HepG2 (cell line): ENCODE measurements around the gene SEC62. TPM values are rescaled to one million over a fixed set of nuclear protein-coding genes. Genes with fewer than 3 reads are reported as not detected.

Experiments
- ATAC-seq: fragments of 200-7000 bp; cut with Tn5 transposase; 3 replicates; pipeline ENCODE4 v1.9.1; 2020; ENCODE audit warnings: mild to moderate bottlenecking, moderate library complexity
- BruUV-seq: library from RNA; stranded (reverse); fragments of 400-500 nt; replicated peaks from 2 replicates; lab custom pipeline; 2021; lab: Mats Ljungman, UMichigan
- CTCF ChIA-PET: fragments of 300-600 bp; formaldehyde crosslinking; extraction: SDS; loops from one replicate; lab custom pipeline; 2021; ENCODE audit warnings: low total read pairs, inconsistent platforms, low intra/inter-chr PET ratio; lab: Yijun Ruan, JAX
- POLR2A ChIA-PET: fragments of 350-600 bp; sonication (Branson Sonifier 250); formaldehyde crosslinking; loops from one replicate; lab custom pipeline; 2020; ENCODE audit warnings: antibody characterized with exemption, inconsistent platforms; lab: Yijun Ruan, JAX
- DNase-seq: peaks from one replicate; pipeline ENCODE4 v3.0.0-alpha.2; 2015; ENCODE audit warnings: low spot score
- FAIRE-seq: peaks from 3 replicates; lab custom pipeline; 2011; peaks lifted over from hg19 to GRCh38; lab: Jason Lieb, UNC
- H2AFZ ChIP-seq: one replicate; pipeline ENCODE4 v1.6.1; 2011; ENCODE audit warnings: low read length, inconsistent platforms
- H3K27ac ChIP-seq: fragments of 300-600 bp; 3 replicates; pipeline ENCODE4 v1.8.0; 2011; ENCODE audit warnings: mixed run types, mild to moderate bottlenecking, mixed read lengths, low read length, inconsistent platforms; ENCODE audit not compliant: insufficient read depth; ENCODE audit errors: extremely low read length
- H3K27me3 ChIP-seq, 2 experiments: fragments of 200-600 bp in 1 of 2; 2 replicates in 1 of 2; 3 replicates in 1 of 2; pipeline versions ENCODE4 v1.6.0 to v1.8.0; 2011; ENCODE audit warnings: low read length in 2 of 2, mild to moderate bottlenecking in 2 of 2, moderate library complexity in 2 of 2, inconsistent platforms in 1 of 2; ENCODE audit not compliant: insufficient read depth in 2 of 2, control insufficient read depth in 1 of 2
- H3K36me3 ChIP-seq, 2 experiments: fragments of 200-600 bp in 1 of 2; replicated peaks in 1 of 2; 2 replicates in 1 of 2; 3 replicates in 1 of 2; pipeline versions ENCODE4 v1.5.1 to v1.8.0; 2011; ENCODE audit warnings: low read length in 2 of 2, inconsistent platforms in 1 of 2; ENCODE audit not compliant: insufficient read depth in 2 of 2, control insufficient read depth in 1 of 2
- H3K4me1 ChIP-seq: 2 replicates; pipeline ENCODE4 v1.5.1; 2012; ENCODE audit warnings: low read length, inconsistent platforms; ENCODE audit not compliant: insufficient read depth
- H3K4me2 ChIP-seq: 2 replicates; pipeline ENCODE4 v1.6.0; 2011; ENCODE audit warnings: low read depth, low read length, inconsistent platforms
- H3K4me3 ChIP-seq, 3 experiments: fragments of 200-600 bp in 1 of 3; sonication (generic), shearing (Covaris generic) in 1 of 3; replicated peaks in 1 of 3; 2 replicates each; pipeline ENCODE4 v1.5.1; 2011 to 2016; ENCODE audit warnings: low read length in 3 of 3, inconsistent platforms in 2 of 3, low read depth in 2 of 3, mild to moderate bottlenecking in 2 of 3, control low read depth in 1 of 3, mixed read lengths in 1 of 3; ENCODE audit not compliant: insufficient read depth in 1 of 3
- H3K79me2 ChIP-seq: one replicate; pipeline ENCODE4 v1.6.1; 2011; ENCODE audit warnings: low read length, inconsistent platforms; ENCODE audit not compliant: insufficient read depth
- H3K9ac ChIP-seq: 2 replicates; pipeline ENCODE4 v1.6.0; 2011; ENCODE audit warnings: mild to moderate bottlenecking, low read depth, low read length, inconsistent platforms; ENCODE audit not compliant: insufficient read depth
- H3K9me3 ChIP-seq: 2 replicates; pipeline ENCODE4 v1.5.1; 2012; ENCODE audit warnings: mild to moderate bottlenecking, low read length
- H4K20me1 ChIP-seq: 2 replicates; pipeline ENCODE4 v1.6.0; 2011; ENCODE audit warnings: inconsistent platforms, mild to moderate bottlenecking, low read length, moderate library complexity; ENCODE audit not compliant: insufficient read depth
- CAMTA2 ChIP-seq: sonication (generic); formaldehyde crosslinking; IDR thresholded peaks from 2 replicates; pipeline ENCODE4 v1.4.0; 2020; ENCODE audit warnings: mild to moderate bottlenecking, missing genetic modification reagents, borderline replicate concordance
- POLR2AphosphoS5 ChIP-seq: IDR thresholded peaks from 2 replicates; pipeline ENCODE4 v1.6.1; 2012; ENCODE audit warnings: low read depth, low read length
- RAD51 ChIP-seq: fragments of 450-650 bp; IDR thresholded peaks from 2 replicates; pipeline ENCODE4 v1.6.1; 2016; ENCODE audit warnings: borderline replicate concordance
- RELA ChIP-seq: sonication (generic); formaldehyde crosslinking; IDR thresholded peaks from 2 replicates; pipeline ENCODE4 v1.4.0; 2020; ENCODE audit warnings: missing genetic modification reagents
- RFXANK ChIP-seq: IDR thresholded peaks from 2 replicates; pipeline ENCODE4 v1.6.1; 2016
- SIX4 ChIP-seq: sonication (generic); formaldehyde crosslinking; IDR thresholded peaks from 2 replicates; pipeline ENCODE4 v1.4.0; 2020; ENCODE audit warnings: missing genetic modification reagents
- SNAI1 ChIP-seq: sonication (generic); formaldehyde crosslinking; IDR thresholded peaks from 2 replicates; pipeline ENCODE4 v1.5.0; 2020; ENCODE audit warnings: mild to moderate bottlenecking, missing genetic modification reagents, borderline replicate concordance
- SNRNP70 ChIP-seq: fragments of 200-400 bp; formaldehyde crosslinking; IDR thresholded peaks from 2 replicates; pipeline ENCODE4 v1.6.1; 2017; ENCODE audit warnings: mild to moderate bottlenecking, low read depth, low read length, moderate library complexity
- SP4 ChIP-seq: sonication (generic); formaldehyde crosslinking; IDR thresholded peaks from 2 replicates; pipeline ENCODE4 v1.8.1; 2023; ENCODE audit warnings: mild to moderate bottlenecking, missing genetic modification reagents
- ZNF124 ChIP-seq: sonication (generic); formaldehyde crosslinking; IDR thresholded peaks from 2 replicates; pipeline ENCODE4 v1.4.0; 2020; ENCODE audit warnings: missing genetic modification reagents
- ZNF136 ChIP-seq: sonication (generic); formaldehyde crosslinking; IDR thresholded peaks from 2 replicates; pipeline ENCODE4 v1.8.1; 2022; ENCODE audit warnings: low read depth, mild to moderate bottlenecking, moderate library complexity, missing genetic modification reagents
- ZNF282 ChIP-seq: fragments of 450-650 bp; IDR thresholded peaks from 2 replicates; pipeline ENCODE4 v1.6.1; 2018; ENCODE audit not compliant: partially characterized antibody
- ZNF496 ChIP-seq: sonication (generic); formaldehyde crosslinking; IDR thresholded peaks from 2 replicates; pipeline ENCODE4 v1.8.1; 2023; ENCODE audit warnings: mild to moderate bottlenecking, moderate library complexity, missing genetic modification reagents; ENCODE audit not compliant: insufficient replicate concordance
- WGBS: methylation state at CpG from one replicate; pipeline ENCODE4 v1.1.6; 2017; ENCODE audit warnings: low lambda C conversion rate; 5-methylcytosine and 5-hydroxymethylcytosine counted together
- in situ Hi-C: cut with HindIII; loops from 2 replicates; pipeline ENCODE4 v1.10.0; 2017; ENCODE audit warnings: low pct_unique_long_range_greater_than_20kb; ENCODE audit not compliant: extremely low pct_ligation_motif_present
- intact Hi-C: fragments of 100-400 bp; cut with micrococcal nuclease; formaldehyde crosslinking; loops from one replicate; pipeline ENCODE4 v1.10.0; 2022; ENCODE audit not compliant: unreplicated experiment
- polyA plus RNA-seq, 8 experiments: library from polyadenylated mRNA; depleted of rRNA in 3 of 8; stranded (reverse) in 7 of 8; unstranded in 1 of 8; fragments of >200 nt; fragmentation: Illumina TruSeq in 4 of 8; extraction: Trizol in 4 of 8; gene quantifications; 2 replicates each; pipeline versions ENCODE4 v1.2.1 to v1.2.3, GENCODE V29; 2011 to 2016; ENCODE audit warnings: low read depth in 4 of 8, missing spikeins in 1 of 8, mixed read lengths in 1 of 8; ENCODE audit not compliant: insufficient read depth in 1 of 8
- total RNA-seq, 5 experiments: library from RNA; depleted of rRNA; stranded (reverse); fragments of >200 nt; fragmentation: Illumina TruSeq; extraction: Trizol; gene quantifications; 2 replicates each; pipeline ENCODE4 v1.2.3, GENCODE V29; 2016; ENCODE audit warnings: low read depth in 1 of 5
- TF ChIP-seq, protein P1 (sequence below), 2 experiments: sonication (generic) in 1 of 2; formaldehyde crosslinking in 1 of 2; IDR thresholded peaks; 2 replicates each; pipeline versions ENCODE4 v1.5.1 to v1.6.1; 2011 to 2020; ENCODE audit warnings: borderline replicate concordance in 1 of 2, low read depth in 1 of 2, low read length in 1 of 2, mild to moderate bottlenecking in 1 of 2, missing genetic modification reagents in 1 of 2, moderate library complexity in 1 of 2
- TF ChIP-seq, protein P2 (sequence below): sonication (generic); formaldehyde crosslinking; IDR thresholded peaks from 2 replicates; pipeline ENCODE4 v1.8.0; 2022; ENCODE audit warnings: mild to moderate bottlenecking, missing genetic modification reagents, moderate library complexity

The SEC62 gene
- total and polyA plus RNA-seq, 2 of the 13 experiments (the other 11 are each of a cell fraction or from before 2014, with no cell fraction given), result 54.0 to 68.7 TPM

DNA sequence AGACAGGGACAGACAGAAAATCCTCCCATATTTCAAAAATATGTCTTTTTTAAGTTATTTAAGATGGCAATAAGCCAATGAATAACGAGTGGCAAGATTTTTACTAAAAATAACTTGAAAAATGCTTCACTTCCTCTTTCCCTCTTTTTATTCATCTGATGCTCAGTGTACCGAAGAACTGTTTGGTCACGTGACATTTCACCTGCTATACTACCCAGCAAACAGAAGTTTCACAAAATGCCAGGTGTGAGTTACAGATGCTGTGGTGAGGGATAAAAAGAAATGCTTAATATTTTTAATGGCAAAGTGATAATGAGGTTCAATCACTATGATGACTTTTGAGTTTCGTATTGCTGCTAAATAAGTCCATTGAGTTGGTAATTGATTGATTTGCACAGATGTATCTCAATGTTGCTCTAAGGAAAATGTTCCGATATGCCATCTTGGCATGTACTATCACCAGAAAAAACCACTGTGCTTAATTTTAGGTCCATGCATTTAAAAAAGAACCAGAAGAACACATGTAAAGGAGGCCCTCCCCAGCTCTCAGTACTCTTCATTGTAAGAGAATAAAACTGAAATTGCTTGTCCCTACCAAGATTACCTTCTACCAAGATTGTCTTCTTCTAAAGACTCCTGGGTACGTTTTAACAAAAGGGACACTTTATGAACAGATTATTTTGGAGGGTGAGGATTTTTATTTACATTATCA lies 26.0 kb upstream of the SEC62 start:
- no peaks in the 10 kb centered on the region for H3K4me1 ChIP-seq
- intact Hi-C loops (no loop called here), in situ Hi-C loops (no loop called here)
- no peak overlapping the region for H3K4me3 ChIP-seq
- no peaks in the 10 kb centered on the region for H4K20me1 ChIP-seq
- no peak overlapping the region for H3K9ac ChIP-seq
- H3K9me3 ChIP-seq, result no peaks in the 10 kb centered on the region
- no peaks in the 10 kb centered on the region for H3K79me2 ChIP-seq
- H3K27me3 ChIP-seq, result no peaks in the 10 kb centered on the region
- H3K36me3 ChIP-seq, result no peaks in the 10 kb centered on the region
- no peak for FAIRE-seq
- no peak for TF ChIP-seq ZNF282
- peak; percentile 90 for TF ChIP-seq RAD51
- TF ChIP-seq, protein P1, sequence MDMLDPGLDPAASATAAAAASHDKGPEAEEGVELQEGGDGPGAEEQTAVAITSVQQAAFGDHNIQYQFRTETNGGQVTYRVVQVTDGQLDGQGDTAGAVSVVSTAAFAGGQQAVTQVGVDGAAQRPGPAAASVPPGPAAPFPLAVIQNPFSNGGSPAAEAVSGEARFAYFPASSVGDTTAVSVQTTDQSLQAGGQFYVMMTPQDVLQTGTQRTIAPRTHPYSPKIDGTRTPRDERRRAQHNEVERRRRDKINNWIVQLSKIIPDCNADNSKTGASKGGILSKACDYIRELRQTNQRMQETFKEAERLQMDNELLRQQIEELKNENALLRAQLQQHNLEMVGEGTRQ (IDR thresholded peaks at IDR 0.05; ENCODE audit: low read depth, low read length), result peak; percentile 68
- TF ChIP-seq, protein P1 (CRISPR knock-in tag; IDR thresholded peaks at IDR 0.05; ENCODE audit: borderline replicate concordance), result no peak
- TF ChIP-seq ZNF136 (CRISPR knock-in tag), result no peak
- TF ChIP-seq, all 625 proteins: peak for 2
- H3K27ac ChIP-seq, result no peak overlapping the region
- H3K4me2 ChIP-seq, result no peak overlapping the region
- H2AFZ ChIP-seq, result no peak overlapping the region
- POLR2A ChIA-PET, result no interaction called here
- no peak for ATAC-seq
- CTCF ChIA-PET, result no interaction called here
- DNase-seq, result no peak
- 23% methylated on average over 6 of the region's 6 CpGs for WGBS
- no TSS peak for BruUV-seq

DNA sequence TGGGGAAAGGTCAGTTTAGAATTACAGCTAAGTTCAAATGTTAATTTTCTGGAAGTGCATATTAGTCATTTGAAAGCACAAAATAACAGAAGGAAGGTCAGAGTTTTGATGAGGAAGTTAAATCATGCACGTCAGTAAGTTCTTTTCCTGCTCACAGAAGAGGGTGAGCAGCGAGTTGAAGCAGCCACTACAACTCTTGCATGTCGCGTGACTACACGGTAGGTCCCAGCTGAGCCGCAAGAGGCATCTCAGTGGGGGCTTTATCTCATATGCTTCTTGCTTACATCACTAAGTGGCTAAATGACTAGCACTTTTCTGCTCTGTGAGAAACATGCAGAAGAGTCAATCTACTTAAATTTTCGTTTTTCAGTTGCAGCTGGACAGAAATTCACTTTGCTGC lies 21.3 kb upstream of the SEC62 start:
- Histone ChIP-seq H2AFZ (no peak overlapping the region), H3K36me3 (no peaks in the 10 kb centered on the region), H3K79me2 (no peaks in the 10 kb centered on the region), H3K27me3 (peaks cover 0 to 1% of the 10 kb centered on the region in 2 experiments; a peak in 1 of 5 replicates), H3K4me3 (no peak overlapping the region), H3K4me2 (no peak overlapping the region), H3K27ac (no peak overlapping the region), H3K9me3 (no peaks in the 10 kb centered on the region), H3K9ac (no peak overlapping the region), H3K4me1 (no peaks in the 10 kb centered on the region), H4K20me1 (no peaks in the 10 kb centered on the region; the same call in 1 of the 2 replicates)
- FAIRE-seq, result no peak
- CTCF ChIA-PET, result no interaction called here
- no peak for ATAC-seq
- 31% methylated on average over 7 of the region's 7 CpGs for WGBS
- BruUV-seq, result no TSS peak
- POLR2A ChIA-PET, result no interaction called here
- intact Hi-C loops (no loop called here), in situ Hi-C loops (no loop called here)
- DNase-seq, result no peak
- TF ChIP-seq CAMTA2 (CRISPR knock-in tag) (no peak), SP4 (CRISPR knock-in tag) (no peak), SNRNP70 (no peak), SIX4 (no peak), POLR2AphosphoS5 (no peak), RELA (CRISPR knock-in tag) (no peak), RFXANK (no peak), ZNF124 (CRISPR knock-in tag) (no peak), SNAI1 (no peak), ZNF496 (no peak)
- TF ChIP-seq, protein P2, sequence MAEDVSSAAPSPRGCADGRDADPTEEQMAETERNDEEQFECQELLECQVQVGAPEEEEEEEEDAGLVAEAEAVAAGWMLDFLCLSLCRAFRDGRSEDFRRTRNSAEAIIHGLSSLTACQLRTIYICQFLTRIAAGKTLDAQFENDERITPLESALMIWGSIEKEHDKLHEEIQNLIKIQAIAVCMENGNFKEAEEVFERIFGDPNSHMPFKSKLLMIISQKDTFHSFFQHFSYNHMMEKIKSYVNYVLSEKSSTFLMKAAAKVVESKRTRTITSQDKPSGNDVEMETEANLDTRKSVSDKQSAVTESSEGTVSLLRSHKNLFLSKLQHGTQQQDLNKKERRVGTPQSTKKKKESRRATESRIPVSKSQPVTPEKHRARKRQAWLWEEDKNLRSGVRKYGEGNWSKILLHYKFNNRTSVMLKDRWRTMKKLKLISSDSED, result no peak
